22Rv1 (cell line): ENCODE results near the gene TMX2.

Experiments
- H3K27ac ChIP-seq: fragments of 450-650 bp; 2 replicates; pipeline ENCODE4 v1.5.1; 2017
- ZFX ChIP-seq: fragments of 450-650 bp; IDR thresholded peaks from 2 replicates; pipeline ENCODE4 v1.6.1; 2017; ENCODE audit warnings: antibody characterized with exemption, borderline replicate concordance
- TF ChIP-seq, protein P1 (sequence below): fragments of 450-650 bp; IDR thresholded peaks from 2 replicates; pipeline ENCODE4 v1.5.1; 2017; ENCODE audit warnings: mild to moderate bottlenecking

Gene TMX2, protein sequence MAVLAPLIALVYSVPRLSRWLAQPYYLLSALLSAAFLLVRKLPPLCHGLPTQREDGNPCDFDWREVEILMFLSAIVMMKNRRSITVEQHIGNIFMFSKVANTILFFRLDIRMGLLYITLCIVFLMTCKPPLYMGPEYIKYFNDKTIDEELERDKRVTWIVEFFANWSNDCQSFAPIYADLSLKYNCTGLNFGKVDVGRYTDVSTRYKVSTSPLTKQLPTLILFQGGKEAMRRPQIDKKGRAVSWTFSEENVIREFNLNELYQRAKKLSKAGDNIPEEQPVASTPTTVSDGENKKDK

DNA sequence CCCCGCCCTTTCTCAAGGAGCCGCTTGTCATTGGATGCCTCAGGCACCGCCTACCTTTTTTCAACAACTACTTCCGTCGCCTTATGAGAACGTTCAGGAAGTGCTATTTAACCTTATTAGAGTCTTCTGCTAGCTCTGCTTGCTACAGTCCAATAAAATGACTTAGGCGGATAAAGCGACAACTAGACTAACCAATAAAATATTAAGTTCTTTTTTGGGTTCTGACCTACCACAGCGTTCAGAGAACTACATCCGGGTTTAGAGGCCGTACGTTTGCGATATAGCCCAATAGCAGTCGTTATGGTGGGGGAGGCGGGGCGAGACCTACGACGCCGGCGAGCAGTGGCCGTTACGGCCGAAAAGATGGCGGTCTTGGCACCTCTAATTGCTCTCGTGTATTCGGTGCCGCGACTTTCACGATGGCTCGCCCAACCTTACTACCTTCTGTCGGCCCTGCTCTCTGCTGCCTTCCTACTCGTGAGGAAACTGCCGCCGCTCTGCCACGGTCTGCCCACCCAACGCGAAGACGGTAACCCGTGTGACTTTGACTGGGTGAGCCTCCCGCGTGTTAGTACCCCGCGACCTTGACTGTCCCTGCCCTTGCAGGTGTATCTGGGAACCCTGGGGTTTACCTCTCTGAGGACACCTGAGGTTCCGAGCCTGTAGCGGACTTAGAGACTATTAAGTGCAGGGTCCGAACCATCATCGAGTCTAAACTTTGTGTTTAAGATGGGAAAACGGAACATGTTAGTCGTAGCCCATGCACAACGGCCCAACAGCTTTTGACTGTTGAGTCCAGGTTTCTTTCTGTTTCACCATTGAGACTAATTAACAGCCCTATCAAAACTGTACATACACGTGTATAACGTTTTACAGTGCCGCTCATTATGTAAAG is at the start of gene TMX2:
Gene TMX2, plus strand, starts transcription at position 338 of the 895 bp plus-strand sequence. Its CDS starts 26 bp downstream, at position 364.
- H3K27ac ChIP-seq: peak within 1 kb of the TSS; percentile 94
- TF ChIP-seq ZFX: no peak
- TF ChIP-seq, protein P1, sequence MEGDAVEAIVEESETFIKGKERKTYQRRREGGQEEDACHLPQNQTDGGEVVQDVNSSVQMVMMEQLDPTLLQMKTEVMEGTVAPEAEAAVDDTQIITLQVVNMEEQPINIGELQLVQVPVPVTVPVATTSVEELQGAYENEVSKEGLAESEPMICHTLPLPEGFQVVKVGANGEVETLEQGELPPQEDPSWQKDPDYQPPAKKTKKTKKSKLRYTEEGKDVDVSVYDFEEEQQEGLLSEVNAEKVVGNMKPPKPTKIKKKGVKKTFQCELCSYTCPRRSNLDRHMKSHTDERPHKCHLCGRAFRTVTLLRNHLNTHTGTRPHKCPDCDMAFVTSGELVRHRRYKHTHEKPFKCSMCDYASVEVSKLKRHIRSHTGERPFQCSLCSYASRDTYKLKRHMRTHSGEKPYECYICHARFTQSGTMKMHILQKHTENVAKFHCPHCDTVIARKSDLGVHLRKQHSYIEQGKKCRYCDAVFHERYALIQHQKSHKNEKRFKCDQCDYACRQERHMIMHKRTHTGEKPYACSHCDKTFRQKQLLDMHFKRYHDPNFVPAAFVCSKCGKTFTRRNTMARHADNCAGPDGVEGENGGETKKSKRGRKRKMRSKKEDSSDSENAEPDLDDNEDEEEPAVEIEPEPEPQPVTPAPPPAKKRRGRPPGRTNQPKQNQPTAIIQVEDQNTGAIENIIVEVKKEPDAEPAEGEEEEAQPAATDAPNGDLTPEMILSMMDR: no peak

DNA sequence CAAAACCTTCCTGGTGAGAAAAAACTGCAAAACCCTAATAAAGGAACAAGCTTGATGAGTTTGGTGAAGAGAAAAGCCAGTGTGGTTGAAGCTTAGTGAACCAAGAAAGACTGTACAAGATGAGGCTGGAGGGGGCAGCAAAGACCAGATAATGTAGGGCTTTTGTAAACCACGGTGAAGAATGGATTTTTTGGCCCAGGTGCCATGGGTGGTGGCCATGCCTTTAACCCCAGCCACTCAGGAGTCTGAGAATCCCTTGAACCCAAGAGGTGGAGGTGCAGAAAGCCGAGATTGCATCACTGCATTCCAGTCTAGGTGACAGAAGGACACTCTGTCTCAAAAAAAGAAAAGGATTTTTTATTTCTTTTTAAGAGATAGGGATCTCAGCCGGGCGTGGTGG is 49.5 kb upstream of the TMX2 start:
- TF ChIP-seq, protein P1: no peak
- no peak for TF ChIP-seq ZFX
- no peak overlapping the region for H3K27ac ChIP-seq

DNA sequence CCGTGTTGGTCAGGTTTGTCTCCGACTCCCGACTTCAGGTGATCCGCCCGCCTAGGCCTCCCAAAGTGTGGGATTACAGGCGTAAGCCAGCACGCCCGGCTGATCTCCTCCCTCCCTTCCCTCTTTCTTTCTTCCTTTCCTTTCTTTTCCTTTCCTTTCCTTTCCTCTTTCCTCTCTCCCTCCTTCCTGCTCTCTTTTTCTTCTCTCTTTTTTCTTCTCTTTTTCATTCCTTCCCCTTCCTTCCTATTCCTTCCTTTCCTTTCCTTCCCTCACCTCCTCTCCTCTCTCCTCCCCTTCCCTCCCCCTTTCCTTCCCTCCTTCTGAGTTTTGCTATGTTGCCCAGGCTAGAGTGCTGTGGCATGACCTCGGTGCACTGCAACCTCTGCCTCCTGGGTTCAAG is 48.4 kb upstream of the TMX2 start:
- H3K27ac ChIP-seq: no peak overlapping the region
- TF ChIP-seq, protein P1: no peak
- TF ChIP-seq ZFX: no peak

DNA sequence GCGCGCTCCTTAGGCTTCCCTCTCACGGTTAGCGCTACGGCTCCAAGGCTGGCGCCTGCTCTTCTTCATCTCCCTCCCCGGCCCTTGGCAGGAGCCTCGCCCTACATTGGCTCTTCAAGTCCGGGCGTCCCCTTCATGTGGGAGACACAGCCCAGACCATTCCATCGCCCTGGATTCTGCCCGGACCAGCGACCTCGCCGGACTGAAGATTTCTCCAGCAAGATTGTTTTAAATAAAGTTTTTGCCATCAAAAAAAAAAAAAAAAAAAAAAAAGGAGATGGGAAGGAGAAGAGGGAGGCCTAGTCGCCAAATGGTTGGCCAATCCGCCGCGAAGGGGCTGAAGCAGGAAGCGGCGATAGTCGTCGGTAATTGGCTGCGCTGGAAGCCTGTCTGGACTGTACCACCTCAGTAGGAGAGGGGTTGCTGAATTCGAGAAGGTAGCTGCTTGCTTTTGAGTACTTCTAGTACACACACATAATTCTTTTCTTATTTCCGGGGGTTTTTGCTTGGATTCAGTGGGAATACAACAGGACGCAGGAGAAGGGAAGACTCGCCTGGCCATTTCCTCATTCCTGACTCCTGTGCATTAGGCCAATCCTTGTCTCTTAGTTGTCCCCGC is 45.2 kb upstream of the TMX2 start:
- peak overlapping the region; percentile 98 for H3K27ac ChIP-seq
- TF ChIP-seq, protein P1: no peak

DNA sequence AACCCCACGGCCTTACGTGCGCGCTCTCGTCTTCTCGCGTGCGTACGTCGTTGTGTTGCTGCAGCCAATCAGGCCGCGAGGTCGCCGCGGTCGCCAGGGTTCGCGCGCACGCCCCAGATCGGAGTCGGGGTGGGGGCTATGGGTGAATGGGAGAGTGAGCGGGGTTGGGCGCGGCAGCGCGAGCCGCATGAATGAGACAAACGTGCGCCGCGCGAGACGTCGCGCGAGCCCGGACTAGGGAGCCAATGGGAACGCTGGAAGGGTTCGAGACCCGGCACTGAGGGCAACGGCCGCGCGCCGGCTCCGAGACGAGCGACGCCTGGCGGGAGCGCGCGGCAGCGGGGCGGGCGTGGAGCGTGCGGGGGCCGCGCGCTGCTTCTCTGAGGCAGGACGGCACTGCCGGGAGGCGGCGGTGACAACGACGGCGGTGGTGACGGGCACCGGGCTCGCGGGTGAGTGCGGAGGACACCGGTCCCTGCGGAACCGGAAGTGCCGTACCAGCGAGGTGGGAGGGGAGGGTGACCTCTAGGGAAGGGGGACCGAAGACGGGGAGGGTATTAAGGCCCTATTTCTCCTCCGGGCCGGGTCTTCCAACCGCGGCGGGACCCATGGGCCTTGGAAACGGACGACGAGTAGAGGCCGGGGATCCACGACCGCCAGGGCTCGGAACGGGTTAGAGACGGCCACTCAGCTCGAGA is 44.5 kb upstream of the TMX2 start, which contains the start of gene ZDHHC5:
Gene ZDHHC5, plus strand, starts transcription at position 379 of the 698 bp plus-strand sequence. CDS start 4,977 bp downstream, outside the sequence.
- TF ChIP-seq ZFX: no peak
- TF ChIP-seq, protein P1: peak; percentile 56
- peak within 1 kb of the TSS; percentile 98 for H3K27ac ChIP-seq

DNA sequence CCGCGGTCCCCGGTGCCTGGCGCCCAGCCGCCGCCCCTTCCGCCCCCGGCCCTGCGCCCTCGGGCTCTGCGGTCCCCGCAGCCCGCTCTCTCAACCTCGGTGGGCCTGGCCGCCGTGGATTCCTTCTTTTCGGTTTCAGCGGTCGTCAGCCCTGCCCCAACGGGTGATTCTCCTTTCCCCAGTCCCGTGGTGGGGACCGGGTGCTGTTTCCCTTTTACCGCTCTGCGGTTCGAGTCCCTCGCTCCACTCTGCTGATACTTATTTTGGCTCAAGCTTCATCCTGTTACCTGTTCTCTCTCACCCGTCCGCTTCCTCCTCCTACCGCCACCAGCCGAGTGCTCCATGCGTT is 44.0 kb upstream of the TMX2 start:
- no peak for TF ChIP-seq ZFX
- TF ChIP-seq, protein P1: no peak
- peak overlapping the region; percentile 98 for H3K27ac ChIP-seq
